CD4-positive, alpha-beta T cell treated with Interleukin-15 for 1 hour (primary cell): ENCODE results near the gene MRPL10.

Experiments used
- DNase-seq: peaks from one replicate; pipeline ENCODE4 v3.0.0-alpha.2; 2020

Gene MRPL10

DNA sequence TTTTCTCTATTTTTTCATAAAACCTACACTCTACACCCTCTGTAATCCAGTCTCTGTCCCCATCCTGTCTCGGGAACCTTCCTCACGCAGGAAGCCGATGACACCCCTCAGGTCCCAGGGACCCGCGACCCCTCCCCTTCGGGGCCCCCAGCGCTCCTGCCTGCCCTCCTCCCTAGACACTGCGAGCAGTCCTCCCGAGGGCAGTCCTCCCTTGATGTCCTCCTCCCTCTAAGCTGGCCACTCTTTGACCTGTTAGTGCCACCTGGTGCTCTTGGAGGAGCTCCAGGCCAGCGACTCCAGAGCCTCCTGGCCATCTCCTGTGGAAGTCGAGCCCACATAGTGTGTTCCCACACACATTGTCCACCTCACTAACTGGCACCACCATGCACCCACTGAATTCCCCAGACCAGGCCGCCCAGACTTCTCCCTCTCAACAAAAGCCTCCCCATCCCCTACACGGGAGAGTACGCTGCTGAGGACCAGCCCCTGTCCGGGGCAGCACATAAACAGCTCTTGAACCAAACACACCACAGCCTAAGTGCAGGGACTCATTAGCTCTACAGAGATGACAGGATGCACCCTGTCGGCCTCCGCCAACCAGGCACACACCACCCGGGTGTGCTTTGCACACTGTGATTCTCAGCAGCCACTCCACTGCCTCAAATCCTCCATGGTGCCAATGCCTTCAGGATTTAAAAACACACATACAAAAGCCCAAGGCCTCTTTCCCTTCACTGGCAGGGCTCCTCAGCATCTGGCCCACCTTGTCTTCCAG, 19.0 kb downstream of the MRPL10 start:
- DNase-seq, result no peak

DNA sequence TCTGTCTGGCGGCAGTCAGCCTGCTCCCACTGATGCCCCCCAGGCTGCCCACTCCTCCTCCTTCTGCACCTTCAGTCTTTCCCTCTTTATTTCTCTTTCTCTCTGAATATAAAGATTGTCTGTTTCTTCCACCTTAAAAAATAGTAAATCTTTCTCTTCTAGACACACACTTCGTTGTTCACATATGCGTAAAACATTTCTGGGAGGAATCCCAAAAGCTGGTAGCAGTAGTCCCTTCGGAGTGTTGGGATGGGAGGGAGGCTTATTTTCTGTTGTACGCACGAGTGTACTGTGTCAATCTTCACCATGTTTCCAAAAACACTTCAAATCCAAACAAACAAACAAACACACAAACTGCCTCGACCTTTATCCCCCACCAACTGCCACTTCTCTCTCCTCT, 19.6 kb downstream of the MRPL10 start:
- DNase-seq, result no peak

DNA sequence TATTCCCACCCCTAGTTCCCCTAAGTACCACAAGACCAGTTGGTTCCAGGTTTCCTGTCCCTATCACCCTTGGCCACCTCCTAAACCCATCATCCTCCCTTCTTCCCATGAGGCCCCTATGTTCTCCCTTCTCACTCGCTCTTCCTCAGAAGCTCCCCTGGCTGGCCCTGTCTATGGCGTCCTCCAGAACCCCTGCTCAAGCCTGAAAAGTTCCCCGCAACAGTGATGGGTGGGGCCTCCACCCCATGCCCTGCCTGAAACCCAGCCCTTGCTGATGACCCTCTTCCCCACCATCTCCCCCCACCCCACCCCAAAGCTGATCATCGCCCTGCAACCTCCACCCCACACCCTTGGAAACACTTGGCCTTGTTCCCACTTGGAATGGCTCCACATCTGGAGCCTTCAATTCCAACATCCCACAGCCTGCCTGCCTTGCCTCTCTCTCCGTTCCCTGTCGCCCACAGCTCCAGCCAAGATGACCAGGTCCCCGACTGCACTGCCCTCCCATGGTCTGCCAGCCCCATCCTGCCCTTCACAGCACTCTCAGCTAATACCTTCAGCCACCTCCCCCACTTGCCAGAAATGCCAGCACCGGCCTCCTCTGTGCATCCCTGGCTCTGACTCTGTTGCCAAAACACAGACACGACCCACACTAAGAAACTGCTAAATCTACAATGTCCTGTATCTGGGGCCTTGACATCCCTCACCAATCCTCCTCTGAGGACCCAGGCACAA, 20.3 kb downstream of the MRPL10 start:
- no peak for DNase-seq

DNA sequence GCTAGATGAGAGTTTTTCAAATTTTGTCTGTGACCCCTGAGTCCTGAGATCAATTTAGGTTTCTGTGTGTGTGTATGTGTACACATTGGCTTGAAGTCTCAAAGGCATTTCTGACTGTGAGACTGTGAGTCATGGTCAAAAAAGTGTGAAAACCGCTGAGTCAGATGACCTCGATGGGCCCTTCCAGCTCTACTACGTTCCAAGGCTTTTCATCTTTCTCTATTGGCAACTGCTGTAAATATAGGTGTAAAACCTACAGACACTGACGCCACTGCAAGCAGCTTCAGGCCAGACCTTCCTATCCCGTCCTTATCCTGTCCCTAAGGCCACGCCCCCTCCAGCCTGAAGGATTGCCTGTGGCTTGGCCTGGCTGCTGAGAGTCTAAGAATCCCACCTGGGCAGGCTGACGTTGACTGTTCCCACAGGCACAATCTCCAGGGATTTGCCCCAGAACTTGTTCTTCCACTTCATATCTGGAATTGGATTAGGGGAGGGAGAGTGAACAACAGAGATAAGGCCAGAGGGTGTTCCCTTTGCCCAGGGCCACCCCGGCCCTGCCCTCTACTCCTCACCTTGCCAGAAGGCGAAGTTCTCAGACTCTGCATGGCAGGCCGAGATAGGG, 21.0 kb downstream of the MRPL10 start:
- DNase-seq, result peak; percentile 42

DNA sequence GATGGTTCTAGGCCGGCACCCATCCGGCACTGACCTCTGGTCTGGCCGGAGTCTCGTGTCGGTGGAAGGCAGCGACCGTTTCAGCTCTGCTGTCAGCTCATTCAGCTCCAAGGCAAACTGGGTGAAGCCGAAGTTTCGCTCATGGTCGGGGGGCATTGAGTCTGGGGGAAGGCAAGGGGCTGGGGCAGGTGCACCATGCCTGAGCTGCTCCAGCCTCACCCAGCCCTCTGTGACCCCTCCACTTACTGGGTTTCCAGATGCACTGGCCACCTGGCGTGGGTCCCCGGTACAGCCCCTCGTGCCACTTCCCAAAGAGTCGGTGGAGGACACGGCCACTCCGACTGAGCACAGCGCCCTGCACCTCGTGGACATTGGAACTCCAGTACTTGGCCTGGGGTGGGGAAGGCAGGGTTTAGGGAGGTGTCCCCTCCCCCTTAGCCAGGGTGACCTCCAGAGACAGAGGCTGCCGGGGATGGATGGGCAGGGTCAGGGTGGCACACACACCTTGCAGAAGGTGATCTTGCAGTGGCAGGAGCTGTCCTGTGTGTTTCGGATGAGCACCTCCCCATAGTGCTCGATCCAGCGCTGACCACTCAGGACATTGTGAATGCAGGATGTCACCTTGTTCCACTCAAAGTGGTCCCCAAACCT, 22.4 kb downstream of the MRPL10 start:
- no peak for DNase-seq

DNA sequence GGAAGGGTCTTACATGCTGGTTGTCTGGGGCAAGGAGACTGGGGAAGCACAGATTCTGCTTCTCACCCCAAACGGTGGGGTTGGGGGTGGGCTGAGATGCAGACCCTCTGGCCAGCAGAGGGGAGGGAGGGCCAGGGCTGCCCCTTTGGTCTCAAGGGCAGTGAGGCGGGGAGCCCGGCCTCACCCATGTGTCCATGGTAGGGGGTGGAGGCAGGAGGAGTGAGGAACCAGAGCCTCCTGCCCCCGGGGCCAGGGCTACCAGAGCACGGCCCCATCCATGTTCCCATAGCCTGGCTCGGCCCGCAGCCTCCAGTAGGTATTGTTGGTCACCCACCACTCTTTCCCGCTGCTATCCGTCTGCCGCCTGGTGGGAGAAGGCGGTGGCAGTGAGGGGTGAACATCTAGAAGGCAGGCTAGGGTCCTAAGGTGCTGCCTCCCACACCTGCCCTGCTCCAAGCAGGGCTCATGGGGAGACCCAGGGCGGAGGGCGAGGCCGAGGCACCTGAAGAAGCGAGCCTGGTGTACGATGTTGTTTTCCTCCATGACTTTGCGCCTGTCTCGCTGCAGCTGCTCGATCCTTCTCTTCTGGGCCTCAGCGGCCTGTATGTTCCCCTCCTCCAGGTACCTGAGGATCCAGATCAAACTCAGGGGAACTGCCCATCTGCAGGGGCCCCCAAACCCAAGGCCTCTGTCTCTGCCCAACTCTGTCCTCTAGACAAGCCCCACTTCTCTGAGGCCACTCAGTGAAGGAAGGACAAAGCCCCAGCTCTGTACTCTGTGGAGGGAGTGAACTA, 23.1 kb downstream of the MRPL10 start:
- no peak for DNase-seq

DNA sequence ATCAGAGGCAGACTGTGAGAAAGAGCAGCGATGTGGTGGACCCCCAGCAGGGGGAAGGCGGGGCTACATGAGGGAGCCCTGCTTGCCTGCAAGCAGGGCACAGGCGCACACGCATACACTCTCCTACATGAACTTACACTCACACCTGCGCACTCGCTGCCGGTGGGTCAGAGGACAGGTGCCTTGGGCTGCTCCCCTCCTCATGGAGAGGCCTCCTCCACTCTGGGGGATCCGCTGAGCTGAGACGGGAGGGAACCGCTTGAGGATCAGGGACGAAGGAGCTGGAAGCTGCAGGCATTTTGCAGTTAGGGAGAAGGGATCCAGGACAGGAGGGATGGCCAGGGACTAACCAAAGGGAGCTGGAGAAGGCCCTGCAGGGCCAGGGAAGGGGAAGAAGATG, 23.9 kb downstream of the MRPL10 start:
- DNase-seq, result no peak

DNA sequence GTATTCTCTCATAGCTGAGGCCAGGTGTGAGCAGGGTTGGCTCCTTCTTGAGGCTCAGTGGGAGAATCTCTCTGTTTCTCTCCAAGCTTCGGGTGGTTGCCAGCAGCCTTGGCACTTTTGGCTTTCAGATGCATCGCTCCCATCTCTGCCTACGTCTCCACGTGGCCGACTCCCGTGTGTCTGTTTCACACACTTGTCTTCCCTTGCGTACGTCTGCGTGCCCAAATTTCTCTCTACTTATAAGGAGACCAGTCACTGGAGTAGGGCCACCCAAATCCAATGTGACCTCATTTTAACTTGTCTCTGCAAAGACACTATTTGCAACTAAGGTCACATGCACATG, 24.5 kb downstream of the MRPL10 start:
- no peak for DNase-seq

DNA sequence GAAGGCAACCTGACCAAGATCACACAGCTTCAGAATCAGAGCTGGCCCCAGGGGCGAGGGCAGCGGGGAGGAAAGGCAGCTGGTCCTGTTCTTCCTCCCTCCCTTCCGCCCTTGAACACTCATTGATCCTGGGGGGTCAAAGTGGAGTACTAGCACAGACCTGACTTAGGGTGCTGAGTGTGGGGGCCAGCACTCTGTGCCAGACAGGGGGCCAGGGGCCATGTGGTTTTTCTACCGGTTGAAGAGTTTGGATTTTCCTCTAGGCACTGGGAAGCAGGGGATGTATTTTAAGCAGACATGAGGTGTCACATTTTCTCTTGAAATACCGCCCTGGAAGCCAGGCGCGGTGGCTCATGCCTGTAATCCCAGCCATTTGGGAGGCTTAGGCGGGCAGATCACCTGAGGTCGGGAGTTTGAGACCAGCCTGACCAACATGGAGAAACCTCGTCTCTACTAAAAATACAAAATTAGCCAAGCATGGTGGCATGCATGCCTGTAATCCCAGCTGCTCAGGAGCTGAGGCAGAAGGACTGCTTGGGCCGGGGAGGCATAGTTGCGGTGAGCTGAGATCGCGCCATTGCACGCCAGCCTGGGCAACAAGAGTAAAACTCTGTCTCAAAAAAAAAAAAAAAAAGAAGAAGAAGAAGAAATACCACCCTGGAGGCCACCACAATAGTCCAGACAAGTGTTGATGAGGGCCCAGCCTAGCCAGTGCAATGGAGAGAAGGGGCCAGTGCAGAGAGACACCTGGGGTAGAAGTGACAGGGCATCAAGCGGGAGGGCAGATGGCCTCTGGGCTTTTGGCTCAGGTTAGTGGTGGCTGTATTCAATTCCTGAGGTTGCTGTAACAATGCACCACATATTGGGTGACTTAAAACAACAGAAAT, 25.1 kb downstream of the MRPL10 start:
- no peak for DNase-seq

DNA sequence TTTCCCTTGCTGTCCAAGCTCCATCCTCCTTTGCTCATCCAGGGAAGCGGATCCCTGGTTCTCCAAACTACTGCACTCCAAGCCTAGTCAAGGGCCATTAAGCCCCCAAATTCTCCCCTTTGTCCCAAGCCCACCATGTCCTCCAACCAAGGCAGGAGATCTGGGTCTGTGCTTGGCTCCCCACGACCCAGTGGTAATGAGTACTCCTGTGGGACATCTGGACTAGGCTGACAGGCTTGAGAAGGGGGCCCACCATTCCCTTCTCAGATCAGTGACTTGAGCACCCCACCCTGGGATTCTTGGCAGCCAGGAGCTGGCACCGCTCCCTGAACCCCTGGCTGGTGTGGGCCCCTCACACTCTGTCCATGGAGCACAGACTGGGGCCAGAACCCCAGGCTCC, 26.9 kb downstream of the MRPL10 start:
- DNase-seq, result no peak

DNA sequence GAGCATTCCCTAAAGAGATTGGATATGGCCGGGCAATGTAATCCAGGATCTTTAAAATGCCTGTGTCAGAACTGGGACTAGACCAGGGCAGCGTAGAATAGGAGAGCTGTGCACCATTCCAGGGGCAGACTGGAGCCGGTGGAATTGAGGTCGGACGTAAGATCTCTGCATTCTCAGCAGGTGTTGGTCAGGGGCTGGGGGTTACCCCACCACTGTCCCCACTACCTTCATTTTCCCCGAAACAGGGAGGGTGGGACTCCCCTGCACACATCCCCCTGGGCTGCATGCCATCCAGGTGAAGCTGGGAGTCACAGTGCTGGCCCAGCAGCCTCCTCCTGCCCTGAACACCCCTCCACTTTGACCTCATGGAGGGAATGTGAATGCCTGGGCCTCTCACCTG, 27.6 kb downstream of the MRPL10 start:
- DNase-seq, result no peak

DNA sequence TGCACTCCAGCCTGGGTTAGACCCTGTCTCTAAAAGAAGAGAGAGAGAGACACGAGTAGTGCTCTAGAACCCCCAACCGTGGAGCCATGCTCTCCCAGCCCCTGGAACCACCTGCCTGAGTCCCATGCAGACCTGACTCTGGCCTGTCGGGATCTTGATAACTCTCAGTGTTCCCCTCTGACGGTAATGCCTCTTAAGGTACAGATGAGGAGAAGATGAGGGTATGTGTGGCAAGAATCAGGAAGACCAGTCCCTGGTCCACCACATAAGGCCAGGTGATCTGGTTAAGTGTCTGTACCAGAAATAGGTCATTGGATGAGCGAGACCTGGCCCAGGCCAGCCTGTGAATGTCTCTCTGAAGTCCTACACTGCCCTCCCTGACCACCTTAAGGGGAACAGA, 28.1 kb downstream of the MRPL10 start:
- DNase-seq, result no peak

DNA sequence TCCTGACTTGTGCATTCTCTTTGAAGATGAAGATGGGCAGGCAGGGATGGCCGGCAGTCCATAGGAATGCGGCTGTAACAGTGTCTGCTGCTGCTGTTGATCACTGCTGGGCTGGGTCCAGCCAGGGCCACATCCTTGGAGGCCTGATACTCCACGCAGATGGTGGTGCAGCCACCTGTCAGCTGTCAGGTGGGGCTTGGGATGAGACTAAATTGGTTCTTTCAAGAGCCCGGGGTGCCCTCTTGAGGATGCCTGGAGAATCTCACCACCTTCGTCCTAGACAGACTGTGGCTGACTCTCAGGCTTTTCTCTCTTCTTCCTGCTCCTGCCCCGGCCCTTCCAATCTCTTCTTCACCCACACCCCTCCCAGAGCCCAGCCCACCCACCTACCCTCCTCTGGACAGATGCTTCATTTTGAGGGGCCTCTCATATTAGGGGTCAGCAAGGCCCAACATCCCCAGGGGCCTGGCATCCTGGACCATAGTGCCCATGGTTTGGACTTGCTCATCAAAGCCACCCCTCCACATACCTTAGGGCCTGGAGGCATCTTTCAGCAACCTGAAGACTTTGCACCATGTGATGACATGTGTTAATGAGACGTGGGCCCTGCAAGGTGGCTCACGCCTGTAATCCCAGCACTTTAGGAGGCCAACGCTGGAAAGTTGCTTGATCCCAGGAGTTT, 28.9 kb downstream of the MRPL10 start:
- DNase-seq, result peak; percentile 58

DNA sequence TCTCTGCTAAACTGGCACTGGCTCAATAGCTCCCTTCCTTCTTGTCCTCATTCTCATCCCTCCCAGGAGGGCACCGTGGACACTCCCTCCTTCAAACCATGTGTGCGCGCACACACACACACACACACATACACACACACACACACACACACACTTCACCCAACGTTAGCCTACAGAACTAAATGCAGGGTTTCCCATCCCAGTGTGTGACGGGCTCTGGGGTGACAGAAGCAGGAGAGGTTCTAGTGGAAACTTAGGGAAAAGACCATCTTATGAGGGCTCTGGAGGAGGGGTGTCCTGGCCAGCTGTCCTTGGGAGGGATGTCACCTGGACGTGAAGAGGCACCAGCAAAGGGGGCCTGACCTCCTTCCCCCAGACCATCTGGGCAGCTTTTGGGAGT, 29.4 kb downstream of the MRPL10 start:
- no peak for DNase-seq

DNA sequence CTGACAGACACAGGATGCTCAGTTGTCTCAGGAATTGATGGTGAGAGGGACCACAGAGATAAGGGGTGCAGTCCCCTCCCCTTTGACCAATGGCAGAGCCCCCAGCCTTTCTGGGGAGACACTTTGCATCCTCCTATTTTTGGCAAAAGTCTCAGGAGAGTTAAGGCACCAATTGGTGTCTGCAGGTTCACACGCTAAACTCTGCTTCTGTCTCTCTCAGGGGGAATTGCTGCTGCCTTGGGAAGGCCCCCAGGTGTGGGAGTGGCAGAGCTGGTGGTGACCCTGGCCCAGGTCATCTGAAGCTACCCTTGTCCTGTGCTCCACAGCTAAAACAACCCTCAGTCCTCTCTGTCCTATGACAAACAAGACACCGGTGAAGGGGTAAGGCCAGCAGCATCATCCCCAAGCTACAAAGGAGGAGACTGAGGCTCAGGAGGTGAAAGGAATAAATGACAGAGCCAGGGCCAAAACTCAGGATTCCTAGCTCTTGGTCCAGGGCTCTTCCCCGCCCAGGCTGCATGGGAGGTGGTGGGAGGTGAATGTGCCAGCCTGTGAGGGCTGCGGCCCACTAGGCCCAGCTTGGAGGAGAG, 30.1 kb downstream of the MRPL10 start:
- no peak for DNase-seq

DNA sequence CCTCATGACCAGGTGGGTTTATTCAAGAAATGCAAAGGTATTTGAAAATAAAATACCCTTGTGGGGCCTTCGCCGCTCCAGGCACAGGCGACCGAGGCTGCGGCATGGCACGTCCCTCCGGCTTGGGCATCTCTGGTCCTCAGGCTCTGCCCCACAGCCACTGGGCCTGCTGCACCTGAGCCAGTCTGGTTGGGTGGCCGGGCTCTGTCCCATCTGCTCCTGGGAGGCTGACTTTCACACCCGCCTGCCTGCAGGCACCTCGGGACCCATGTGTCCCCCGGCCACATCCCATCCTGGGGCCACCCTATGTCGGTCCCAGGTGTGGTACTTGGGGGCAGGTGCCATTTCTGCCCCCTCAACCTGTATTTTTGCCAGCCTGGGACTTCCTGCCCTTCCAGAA, 30.7 kb downstream of the MRPL10 start:
- DNase-seq, result no peak

DNA sequence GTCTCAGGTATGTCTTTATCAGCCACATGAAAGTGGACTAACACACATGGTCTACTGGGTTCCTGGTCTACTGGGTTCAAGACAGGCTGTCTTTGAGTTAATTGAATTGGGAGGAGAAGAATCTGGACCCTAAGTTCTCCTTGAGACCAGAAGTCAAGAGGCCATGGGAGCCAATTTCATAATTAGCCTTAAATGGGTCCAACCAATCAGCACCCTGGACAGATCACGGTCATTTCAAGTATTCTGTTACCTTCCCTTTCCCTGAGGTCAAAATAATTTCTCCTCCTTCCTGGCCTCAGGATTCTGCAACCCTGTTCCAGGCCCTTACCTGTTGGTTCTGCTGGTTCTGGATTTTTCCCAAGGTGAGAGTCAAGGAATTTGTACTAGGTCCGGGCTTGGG, 33.5 kb downstream of the MRPL10 start:
- no peak for DNase-seq

DNA sequence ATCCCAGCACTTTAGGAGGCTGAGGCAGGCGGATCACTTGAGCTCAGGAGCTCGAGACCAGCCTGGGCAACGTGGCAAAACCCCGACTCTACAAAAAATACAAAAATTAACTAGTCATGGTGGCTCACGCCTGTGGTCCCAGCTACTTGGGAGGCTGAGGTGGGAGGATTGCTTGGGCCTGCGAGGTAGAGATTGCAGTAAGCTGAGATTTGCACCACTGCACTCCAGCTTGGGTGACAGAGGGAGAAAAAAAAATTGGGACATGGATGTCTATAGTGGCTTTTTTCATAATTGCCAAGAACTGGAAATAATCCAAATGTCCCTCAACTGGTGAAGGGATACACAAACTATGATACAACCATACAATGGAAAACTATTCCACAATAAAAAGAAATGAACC, 38.4 kb downstream of the MRPL10 start:
- DNase-seq, result no peak

DNA sequence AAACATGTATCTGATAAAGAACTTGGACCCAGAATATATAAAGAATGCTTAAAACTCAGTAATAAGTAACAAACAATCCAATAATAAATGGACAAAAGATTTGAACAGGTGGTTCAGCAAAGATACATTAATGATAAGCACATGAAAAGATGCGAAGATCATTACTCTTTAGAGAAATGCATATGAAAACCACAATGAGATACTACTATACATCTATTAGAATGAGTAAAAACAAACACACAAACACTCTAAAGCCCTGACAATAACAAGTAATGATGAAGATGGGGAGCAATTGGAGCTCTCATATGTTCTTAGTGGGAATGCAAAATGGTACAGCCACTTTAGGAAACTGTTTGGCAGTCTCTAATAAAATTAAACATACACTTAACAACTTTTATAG, 38.9 kb downstream of the MRPL10 start:
- no peak for DNase-seq

DNA sequence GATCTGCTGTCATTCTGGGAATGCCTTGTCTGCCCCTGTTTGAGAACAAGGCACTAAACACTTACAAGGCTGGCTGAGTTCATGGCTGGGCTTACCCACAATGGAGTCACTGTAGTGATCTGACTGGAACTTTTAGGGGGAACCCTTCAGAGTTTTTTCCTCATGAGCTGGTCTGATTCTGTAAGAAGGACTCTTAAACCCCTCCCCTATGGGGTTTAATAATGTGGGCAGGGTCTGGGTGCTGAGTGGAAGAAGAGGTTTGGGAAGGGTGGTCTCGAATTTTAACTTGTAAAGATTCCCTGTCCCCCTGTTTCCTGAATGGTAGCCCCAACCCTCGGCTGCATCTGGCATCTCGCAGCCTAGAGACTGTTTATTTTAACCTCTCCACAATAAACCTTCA, 40.3 kb downstream of the MRPL10 start:
- no peak for DNase-seq
